GM18502 (cell line): ENCODE measurements around the gene DHRS3.
"Not testable (repeated sequence)": the region's sequence is repeated elsewhere in the genome, so short reads cannot be mapped to it uniquely, and the experiment has no call there.

ENCODE experiments used
- ATAC-seq: cut with Tn5 transposase; IDR thresholded peaks from one replicate; pipeline ENCODE4 v1.9.1; 2021; ENCODE audit warnings: mild to moderate bottlenecking; ENCODE audit not compliant: unreplicated experiment, poor library complexity

Gene DHRS3, protein sequence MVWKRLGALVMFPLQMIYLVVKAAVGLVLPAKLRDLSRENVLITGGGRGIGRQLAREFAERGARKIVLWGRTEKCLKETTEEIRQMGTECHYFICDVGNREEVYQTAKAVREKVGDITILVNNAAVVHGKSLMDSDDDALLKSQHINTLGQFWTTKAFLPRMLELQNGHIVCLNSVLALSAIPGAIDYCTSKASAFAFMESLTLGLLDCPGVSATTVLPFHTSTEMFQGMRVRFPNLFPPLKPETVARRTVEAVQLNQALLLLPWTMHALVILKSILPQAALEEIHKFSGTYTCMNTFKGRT

GRCh38 chr1:12617901-12618660, at the start of gene DHRS3:
Gene DHRS3 (minus strand): TSS chr1:12618210. CDS start chr1:12617348, 862 bp downstream.
- ATAC-seq: no peak

DNA sequence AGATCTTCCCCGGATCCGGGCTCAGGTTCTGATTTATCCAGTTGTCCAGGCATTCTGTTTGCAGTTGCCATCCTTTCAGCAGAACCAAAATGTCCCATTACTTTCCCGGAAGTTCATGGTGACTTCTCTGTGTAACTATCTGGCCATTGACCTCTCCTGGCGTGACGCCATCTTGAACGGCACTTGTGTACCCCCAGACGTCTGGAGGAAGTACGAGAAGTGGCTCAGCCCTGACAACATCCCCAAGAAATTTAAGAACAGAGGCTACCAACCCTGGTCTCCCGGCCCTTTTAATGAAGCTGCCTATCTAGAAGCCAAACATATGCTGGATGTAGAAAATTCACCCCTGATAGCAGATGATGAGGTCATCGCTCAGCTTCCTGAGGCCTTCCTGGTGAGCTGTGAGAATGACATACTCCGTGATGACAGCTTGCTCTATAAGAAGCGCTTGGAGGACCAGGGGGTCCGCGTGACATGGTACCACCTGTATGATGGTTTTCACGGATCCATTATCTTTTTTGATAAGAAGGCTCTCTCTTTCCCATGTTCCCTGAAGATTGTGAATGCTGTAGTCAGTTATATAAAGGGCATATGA, 48.2 kb upstream of the DHRS3 start:
- no peak for ATAC-seq

DNA sequence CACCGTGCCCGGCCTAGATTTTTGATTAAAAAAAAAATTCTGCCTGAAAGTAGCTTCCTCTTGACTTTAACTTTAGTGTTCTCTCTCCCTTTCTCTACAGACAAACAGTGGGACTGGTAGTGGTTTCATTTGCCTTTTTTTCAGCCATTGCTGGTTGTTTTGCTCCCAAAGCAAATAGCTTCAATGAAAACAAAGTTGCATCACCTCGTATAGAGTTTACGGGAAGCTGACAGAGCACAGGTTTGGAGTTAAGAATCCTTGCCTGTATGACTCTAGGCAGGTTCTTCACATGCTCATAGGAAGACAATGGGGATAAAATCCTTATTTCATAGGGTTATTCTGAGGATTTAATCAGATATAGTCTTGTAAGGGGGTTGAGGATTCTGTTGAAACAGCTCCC, 47.5 kb upstream of the DHRS3 start:
- ATAC-seq: no peak

- no peak for ATAC-seq
These were observed 44.5 kb upstream of the DHRS3 start for GRCh38 chr1:12662556-12662955.

DNA sequence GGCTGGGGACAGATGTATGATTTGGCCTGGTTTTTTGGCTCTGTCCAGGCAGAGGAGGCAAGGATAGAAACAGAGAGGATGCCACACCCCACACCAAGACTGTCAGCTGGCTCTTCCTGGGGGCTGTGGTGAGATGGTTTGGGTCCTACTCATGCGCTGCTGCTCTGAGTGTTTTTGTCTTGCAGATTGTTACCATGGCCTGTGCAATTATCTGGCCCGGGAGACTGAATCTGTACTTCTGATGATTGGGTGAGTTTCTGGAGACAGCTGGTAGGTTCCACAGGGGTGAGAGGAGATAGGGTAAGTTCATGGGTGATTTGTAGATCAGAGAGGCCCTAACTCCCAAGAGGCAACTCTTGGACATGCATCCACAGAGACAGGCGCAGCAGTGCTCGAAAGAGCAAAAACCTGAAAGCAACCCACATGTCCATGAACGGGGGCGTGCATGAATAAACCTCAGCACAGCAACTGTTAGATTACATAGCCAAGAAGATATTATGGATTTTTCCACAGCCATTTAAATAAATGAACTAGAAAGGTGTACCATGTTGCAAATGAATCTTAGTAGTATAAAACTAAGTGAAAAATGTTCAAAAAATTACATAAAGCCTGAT, 43.7 kb upstream of the DHRS3 start:
- no peak for ATAC-seq

DNA sequence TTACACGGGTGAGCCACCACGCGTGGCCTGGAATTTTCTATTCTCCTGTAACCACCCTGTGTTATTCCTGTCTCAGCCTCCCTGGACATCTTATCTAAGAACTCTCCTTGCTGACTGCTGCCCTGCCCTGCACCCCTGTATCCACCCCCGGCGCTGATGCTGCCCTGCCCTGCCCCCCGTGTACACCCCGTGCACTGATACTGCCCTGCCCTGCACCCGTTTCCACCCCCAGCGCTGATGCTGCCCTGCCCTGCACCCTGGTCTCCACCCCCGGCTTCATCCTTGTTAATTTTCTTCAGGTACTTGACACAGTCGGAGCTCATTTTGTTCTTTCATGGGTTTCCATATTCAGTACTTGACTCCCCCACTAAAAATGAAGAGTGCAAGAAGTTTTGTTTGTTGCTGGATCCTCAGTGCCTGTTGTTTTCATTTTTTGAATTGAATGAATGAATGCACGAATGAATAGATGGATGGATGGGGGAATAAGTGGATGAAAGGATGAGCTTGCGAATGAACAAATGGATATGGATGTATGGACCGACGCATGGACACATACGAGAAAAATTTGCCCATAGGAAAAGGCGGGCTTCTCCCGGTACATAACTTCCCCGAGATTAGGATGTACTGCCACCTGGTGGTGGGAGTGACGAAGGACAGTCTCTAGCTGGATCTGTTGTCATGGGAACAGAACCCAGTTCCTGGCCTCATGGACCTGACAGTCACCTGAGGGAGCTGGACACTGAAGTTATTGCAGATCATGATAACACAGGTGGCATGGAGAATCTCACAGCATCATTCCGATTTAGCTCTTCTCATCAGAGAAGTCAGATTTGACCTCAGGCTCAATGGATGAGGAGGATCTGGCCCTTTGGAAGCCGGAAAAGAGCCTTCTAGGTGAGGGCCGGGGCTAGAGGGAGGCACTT, 40.8 kb upstream of the DHRS3 start:
- ATAC-seq: no peak

GRCh38 chr1:12657885-12658512, 40.0 kb upstream of the DHRS3 start:
- ATAC-seq: not testable (repeated sequence)

- no peak for ATAC-seq
These were observed 39.3 kb upstream of the DHRS3 start for GRCh38 chr1:12657060-12657884.

- ATAC-seq: no peak
These were observed 38.6 kb upstream of the DHRS3 start for GRCh38 chr1:12656575-12656974.

DNA sequence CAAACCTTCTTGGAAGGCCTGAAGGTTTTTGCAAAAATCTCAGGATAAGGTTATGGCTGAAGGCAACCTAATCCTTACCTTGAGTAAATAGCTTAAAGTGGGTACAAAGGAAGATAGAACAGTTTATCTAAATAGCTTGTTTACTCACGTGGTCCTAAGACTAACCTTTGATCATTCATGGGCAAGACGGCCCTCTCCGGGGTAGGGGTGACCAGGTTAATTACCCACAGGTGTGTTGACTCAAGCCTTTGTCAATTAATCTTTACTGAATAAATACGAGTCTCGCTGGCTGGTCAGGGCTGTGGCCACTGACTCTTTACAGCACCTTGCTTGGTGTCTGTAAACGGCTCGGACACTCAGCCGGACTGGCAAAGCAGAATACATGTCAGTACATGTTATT, 36.6 kb upstream of the DHRS3 start:
- no peak for ATAC-seq

GRCh38 chr1:12654004-12654567, 36.1 kb upstream of the DHRS3 start:
- no peak for ATAC-seq

- ATAC-seq: no peak
These were observed 32.0 kb upstream of the DHRS3 start for GRCh38 chr1:12649971-12650421.

- ATAC-seq: no peak
These were observed 30.7 kb upstream of the DHRS3 start for GRCh38 chr1:12648741-12649140.

DNA sequence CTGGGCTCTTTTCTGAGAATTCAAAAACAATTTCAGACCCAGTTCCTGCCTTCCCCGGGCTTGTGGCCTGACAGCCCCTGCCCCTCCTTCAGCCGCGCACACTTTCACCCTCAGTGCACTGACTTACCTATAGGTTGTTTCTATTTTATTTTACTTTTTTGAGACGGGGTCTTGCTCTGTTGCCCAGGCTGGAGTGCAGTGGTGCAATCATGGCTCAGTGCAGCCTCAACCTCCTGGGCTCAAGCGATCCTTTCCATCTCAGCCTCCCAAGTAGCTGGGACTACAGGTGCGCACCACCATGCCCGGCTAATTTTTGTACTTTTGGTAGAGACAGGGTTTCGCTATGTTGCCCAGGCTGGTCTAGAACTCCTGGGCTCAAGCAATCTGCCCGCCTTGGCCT, 27.4 kb upstream of the DHRS3 start:
- not testable (repeated sequence) for ATAC-seq

DNA sequence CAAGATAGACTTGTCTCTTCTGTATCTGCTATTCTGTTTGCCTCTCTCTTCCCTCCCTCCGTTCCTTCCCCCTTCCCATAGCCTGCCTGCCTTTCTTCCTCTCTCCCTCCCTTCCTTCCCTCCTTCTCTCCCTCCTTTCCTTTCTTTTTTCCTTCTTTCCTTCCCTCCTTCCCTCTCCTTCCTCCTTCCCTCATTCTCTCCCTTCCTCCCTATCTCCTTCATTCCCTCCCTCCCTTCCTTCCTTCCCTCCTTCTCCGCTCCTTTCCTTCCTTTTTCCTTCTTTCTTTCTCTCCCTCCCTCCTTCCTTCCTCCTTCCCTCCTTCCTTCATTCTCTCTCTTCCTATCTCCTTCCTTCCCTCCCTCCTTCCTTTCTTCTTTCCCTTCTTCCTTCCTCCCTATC, 26.8 kb upstream of the DHRS3 start:
- no peak for ATAC-seq

GRCh38 chr1:12644237-12644636, 26.2 kb upstream of the DHRS3 start:
- no peak for ATAC-seq

DNA sequence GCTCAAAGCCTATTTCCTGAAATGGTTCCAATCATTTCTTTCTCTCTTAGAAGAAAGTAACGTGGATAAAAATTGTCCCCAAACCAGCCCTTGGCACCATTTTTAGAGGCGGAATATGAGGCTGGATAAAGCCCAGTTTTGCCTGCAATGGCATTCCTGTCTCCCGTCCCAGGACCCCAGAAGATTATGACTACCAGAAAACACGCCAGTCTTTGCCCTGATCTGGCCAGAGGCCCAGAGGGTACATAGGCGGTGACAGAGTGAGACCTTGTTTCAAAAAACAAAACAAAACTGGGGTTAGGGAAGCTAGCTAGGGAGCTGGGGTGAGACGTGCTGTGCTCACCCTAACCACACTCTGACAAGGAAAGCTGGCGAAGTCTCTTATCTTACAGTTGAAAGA, 25.8 kb upstream of the DHRS3 start, which contains the start of gene AADACL4:
TSS of gene AADACL4 (plus strand) at position 301 of the 400 bp plus-strand sequence. CDS start 462 bp downstream, outside the sequence.
- ATAC-seq: no peak

GRCh38 chr1:12643079-12643478, 25.1 kb upstream of the DHRS3 start:
- no peak for ATAC-seq
